NCI-H748 treated with DMSO at 0.1 percent for 48 hours (cell line): ENCODE data around the gene NMNAT2.

ENCODE experiments used
- DNase-seq: peaks from one replicate; lab custom pipeline; 2025; lab: John Stamatoyannopoulos, UW

NMNAT2 gene

GRCh38 chr1:183310753-183311479 is 107.3 kb downstream of the NMNAT2 start:
- no peak for DNase-seq

- DNase-seq: no peak
Measured at GRCh38 chr1:183308719-183309118, 109.5 kb downstream of the NMNAT2 start.

- DNase-seq: no peak
Measured at GRCh38 chr1:183306317-183307042, 111.7 kb downstream of the NMNAT2 start.

- peak; percentile 75 for DNase-seq
Measured at GRCh38 chr1:183304440-183305107, 113.6 kb downstream of the NMNAT2 start.

GRCh38 chr1:183303901-183304300 is 114.3 kb downstream of the NMNAT2 start:
- no peak for DNase-seq

- DNase-seq: no peak
Measured at GRCh38 chr1:183303323-183303645, 114.9 kb downstream of the NMNAT2 start.

GRCh38 chr1:183302452-183303322 is 115.5 kb downstream of the NMNAT2 start:
- DNase-seq: no peak

GRCh38 chr1:183301239-183301638 is 116.9 kb downstream of the NMNAT2 start:
- no peak for DNase-seq

GRCh38 chr1:183300828-183301227 is 117.4 kb downstream of the NMNAT2 start:
- DNase-seq: no peak

- DNase-seq: no peak
Measured at GRCh38 chr1:183300395-183300794, 117.8 kb downstream of the NMNAT2 start.

GRCh38 chr1:183296782-183297181 is 121.4 kb downstream of the NMNAT2 start:
- DNase-seq: no peak

GRCh38 chr1:183295521-183295920 is 122.7 kb downstream of the NMNAT2 start:
- DNase-seq: no peak

GRCh38 chr1:183293876-183294275 is 124.3 kb downstream of the NMNAT2 start:
- no peak for DNase-seq

GRCh38 chr1:183293241-183293640 is 124.9 kb downstream of the NMNAT2 start:
- no peak for DNase-seq

GRCh38 chr1:183291802-183292514 is 126.2 kb downstream of the NMNAT2 start:
- DNase-seq: no peak

- no peak for DNase-seq
Measured at GRCh38 chr1:183291216-183291762, 126.9 kb downstream of the NMNAT2 start.

- DNase-seq: no peak
Measured at GRCh38 chr1:183290628-183291027, 127.6 kb downstream of the NMNAT2 start.

- DNase-seq: no peak
Measured at GRCh38 chr1:183289051-183289496, 129.1 kb downstream of the NMNAT2 start.

GRCh38 chr1:183288583-183288982 is 129.6 kb downstream of the NMNAT2 start:
- DNase-seq: no peak

GRCh38 chr1:183287191-183287675 is 130.9 kb downstream of the NMNAT2 start:
- DNase-seq: no peak

- DNase-seq: no peak
Measured at GRCh38 chr1:183285746-183286145, 132.4 kb downstream of the NMNAT2 start.
